Neural progenitor cell (in vitro differentiated cells): ENCODE results near the gene RASA2. TPM values are rescaled to one million over a fixed set of nuclear protein-coding genes. Genes with fewer than 3 reads are reported as not detected.
"Not testable (repeated sequence)": the region's sequence is repeated elsewhere in the genome, so short reads cannot be mapped to it uniquely, and the experiment has no call there.

Experiments used
- DNase-seq: peaks from one replicate; pipeline ENCODE4 v3.0.0-alpha.2; 2016; ENCODE audit warnings: low spot score
- H2AFZ ChIP-seq: fragments of 200-600 bp; sonication (generic); replicated peaks from 2 replicates; pipeline ENCODE4 v1.6.1; 2016; ENCODE audit warnings: antibody characterized with exemption
- H3F3A ChIP-seq: fragments of 200-600 bp; sonication (generic); 2 replicates; pipeline ENCODE4 v1.6.1; 2016; ENCODE audit warnings: antibody characterized with exemption, low read depth
- H3K27ac ChIP-seq: fragments of 200-600 bp; sonication (generic); 2 replicates; pipeline ENCODE4 v1.5.1; 2016; ENCODE audit warnings: mild to moderate bottlenecking
- H3K27me3 ChIP-seq: fragments of 200-600 bp; sonication (generic); 2 replicates; pipeline ENCODE4 v1.6.1; 2016; ENCODE audit warnings: mild to moderate bottlenecking, moderate library complexity
- H3K36me3 ChIP-seq: fragments of 200-600 bp; sonication (generic); 2 replicates; pipeline ENCODE4 v1.5.1; 2016
- H3K4me1 ChIP-seq: fragments of 200-600 bp; sonication (generic); 2 replicates; pipeline ENCODE4 v1.6.1; 2016; ENCODE audit warnings: mixed run types
- H3K4me2 ChIP-seq: fragments of 200-600 bp; sonication (generic); 2 replicates; pipeline ENCODE4 v1.6.1; 2016
- H3K4me3 ChIP-seq: fragments of 200-600 bp; sonication (generic); 2 replicates; pipeline ENCODE4 v1.5.1; 2016
- H3K79me2 ChIP-seq: fragments of 200-600 bp; sonication (generic); 2 replicates; pipeline ENCODE4 v1.6.1; 2016; ENCODE audit warnings: low read depth
- H3K9ac ChIP-seq: fragments of 200-600 bp; sonication (generic); 2 replicates; pipeline ENCODE4 v1.6.1; 2016
- H3K9me3 ChIP-seq: fragments of 200-600 bp; sonication (generic); 2 replicates; pipeline ENCODE4 v1.5.1; 2016; ENCODE audit warnings: low read depth
- H4K20me1 ChIP-seq: fragments of 200-600 bp; sonication (generic); 2 replicates; pipeline ENCODE4 v1.6.1; 2016; ENCODE audit warnings: low read depth
- H3K27ac Mint-ChIP-seq: 3 replicates; pipeline ENCODE4 v1.8.0; 2021; ENCODE audit warnings: mixed read lengths
- H3K27me3 Mint-ChIP-seq: 2 replicates; pipeline ENCODE4 v1.8.0; 2022; ENCODE audit warnings: low read depth, mild to moderate bottlenecking, inconsistent platforms, moderate library complexity, mixed read lengths; ENCODE audit not compliant: insufficient read depth
- H3K36me3 Mint-ChIP-seq: 3 replicates; pipeline ENCODE4 v1.8.0; 2021; ENCODE audit warnings: mixed read lengths
- H3K4me1 Mint-ChIP-seq: 3 replicates; pipeline ENCODE4 v1.8.0; 2021; ENCODE audit warnings: mixed read lengths
- H3K4me3 Mint-ChIP-seq: 3 replicates; pipeline ENCODE4 v1.8.0; 2021; ENCODE audit warnings: mild to moderate bottlenecking, moderate library complexity, mixed read lengths
- H3K9me3 Mint-ChIP-seq: 3 replicates; pipeline ENCODE4 v1.8.0; 2020; ENCODE audit warnings: mixed read lengths
- EZH2 ChIP-seq: fragments of 200-600 bp; sonication (generic); IDR thresholded peaks from 2 replicates; pipeline ENCODE4 v1.6.1; 2017; ENCODE audit warnings: antibody characterized with exemption, mild to moderate bottlenecking, moderate library complexity
- EZH2phosphoT487 ChIP-seq: fragments of 200-600 bp; sonication (generic); IDR thresholded peaks from 2 replicates; pipeline ENCODE4 v1.6.1; 2017; ENCODE audit warnings: antibody characterized with exemption
- total RNA-seq: library from RNA; depleted of rRNA; stranded (reverse); fragments of >200 nt; gene quantifications from 2 replicates; pipeline ENCODE4 v1.2.3, GENCODE V29; 2015; ENCODE audit warnings: low replicate concordance
- TF ChIP-seq, protein P1 (sequence below): fragments of 200-600 bp; sonication (generic); IDR thresholded peaks from 2 replicates; pipeline ENCODE4 v1.5.1; 2017; ENCODE audit warnings: antibody characterized with exemption, mild to moderate bottlenecking

The RASA2 gene
- total RNA-seq, 1 donor from 2014 or later = 48.4 TPM

DNA sequence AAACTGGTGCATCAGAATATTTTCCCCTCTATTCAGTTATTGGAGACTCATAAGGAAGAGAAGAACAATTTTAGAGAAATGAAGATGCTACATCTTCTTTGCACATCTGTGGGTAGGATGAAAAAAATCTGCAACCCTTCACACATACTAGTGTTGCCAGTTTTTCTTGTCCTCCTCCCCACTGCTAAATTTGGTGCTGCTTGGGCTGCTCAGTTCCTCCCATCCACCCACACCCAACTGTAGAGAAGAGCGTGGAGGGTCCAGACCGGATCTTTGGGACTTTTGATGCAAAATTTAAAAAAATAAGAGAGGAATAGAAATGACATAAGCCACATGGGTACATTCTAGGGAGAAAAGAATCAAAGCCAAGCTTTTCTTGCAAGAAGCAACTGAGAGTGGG, 8.7 kb upstream of the RASA2 start:
- Mint-ChIP-seq H3K4me3 (no peak overlapping the region), H3K4me1 (no peaks in the 10 kb centered on the region), H3K27me3 (peaks cover 5% of the 10 kb centered on the region), H3K27ac (no peak overlapping the region), H3K9me3 (no peaks in the 10 kb centered on the region), H3K36me3 (no peaks in the 10 kb centered on the region)
- H3K4me1 ChIP-seq = no peaks in the 10 kb centered on the region
- no peak overlapping the region for H3K9ac ChIP-seq
- H3K4me3 ChIP-seq = no peak overlapping the region
- no peak for DNase-seq
- H3K27me3 ChIP-seq = no peaks in the 10 kb centered on the region
- no peaks in the 10 kb centered on the region for H3F3A ChIP-seq
- no peaks in the 10 kb centered on the region for H4K20me1 ChIP-seq
- no peak overlapping the region for H3K27ac ChIP-seq
- no peak overlapping the region for H3K4me2 ChIP-seq
- TF ChIP-seq, protein P1, sequence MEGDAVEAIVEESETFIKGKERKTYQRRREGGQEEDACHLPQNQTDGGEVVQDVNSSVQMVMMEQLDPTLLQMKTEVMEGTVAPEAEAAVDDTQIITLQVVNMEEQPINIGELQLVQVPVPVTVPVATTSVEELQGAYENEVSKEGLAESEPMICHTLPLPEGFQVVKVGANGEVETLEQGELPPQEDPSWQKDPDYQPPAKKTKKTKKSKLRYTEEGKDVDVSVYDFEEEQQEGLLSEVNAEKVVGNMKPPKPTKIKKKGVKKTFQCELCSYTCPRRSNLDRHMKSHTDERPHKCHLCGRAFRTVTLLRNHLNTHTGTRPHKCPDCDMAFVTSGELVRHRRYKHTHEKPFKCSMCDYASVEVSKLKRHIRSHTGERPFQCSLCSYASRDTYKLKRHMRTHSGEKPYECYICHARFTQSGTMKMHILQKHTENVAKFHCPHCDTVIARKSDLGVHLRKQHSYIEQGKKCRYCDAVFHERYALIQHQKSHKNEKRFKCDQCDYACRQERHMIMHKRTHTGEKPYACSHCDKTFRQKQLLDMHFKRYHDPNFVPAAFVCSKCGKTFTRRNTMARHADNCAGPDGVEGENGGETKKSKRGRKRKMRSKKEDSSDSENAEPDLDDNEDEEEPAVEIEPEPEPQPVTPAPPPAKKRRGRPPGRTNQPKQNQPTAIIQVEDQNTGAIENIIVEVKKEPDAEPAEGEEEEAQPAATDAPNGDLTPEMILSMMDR = no peak
- TF ChIP-seq EZH2phosphoT487 (no peak), EZH2 (no peak)
- H2AFZ ChIP-seq = no peak overlapping the region
- no peaks in the 10 kb centered on the region for H3K79me2 ChIP-seq
- no peaks in the 10 kb centered on the region for H3K36me3 ChIP-seq
- H3K9me3 ChIP-seq = no peaks in the 10 kb centered on the region

DNA sequence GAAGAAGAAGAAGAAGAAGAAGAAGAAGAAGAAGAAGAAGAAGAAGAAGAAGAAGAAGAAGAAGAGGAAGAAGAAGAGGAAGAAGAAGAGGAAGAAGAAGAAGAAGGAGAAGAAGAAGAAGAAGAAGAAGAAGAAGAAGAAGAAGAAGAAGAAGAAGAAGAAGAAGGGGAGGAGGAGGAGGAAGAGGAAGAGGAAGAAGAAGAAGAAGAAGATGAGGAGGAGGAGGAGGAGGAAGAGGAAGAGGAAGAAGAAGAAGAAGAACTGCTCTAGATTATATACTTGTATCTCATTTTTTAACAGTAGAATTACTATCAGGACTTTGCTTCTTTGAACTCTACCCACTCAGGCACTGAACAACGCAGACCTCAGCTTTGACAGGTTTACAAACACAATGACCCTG, 8.0 kb upstream of the RASA2 start:
- not testable (repeated sequence) for H3K27me3 ChIP-seq, H4K20me1 ChIP-seq, DNase-seq

DNA sequence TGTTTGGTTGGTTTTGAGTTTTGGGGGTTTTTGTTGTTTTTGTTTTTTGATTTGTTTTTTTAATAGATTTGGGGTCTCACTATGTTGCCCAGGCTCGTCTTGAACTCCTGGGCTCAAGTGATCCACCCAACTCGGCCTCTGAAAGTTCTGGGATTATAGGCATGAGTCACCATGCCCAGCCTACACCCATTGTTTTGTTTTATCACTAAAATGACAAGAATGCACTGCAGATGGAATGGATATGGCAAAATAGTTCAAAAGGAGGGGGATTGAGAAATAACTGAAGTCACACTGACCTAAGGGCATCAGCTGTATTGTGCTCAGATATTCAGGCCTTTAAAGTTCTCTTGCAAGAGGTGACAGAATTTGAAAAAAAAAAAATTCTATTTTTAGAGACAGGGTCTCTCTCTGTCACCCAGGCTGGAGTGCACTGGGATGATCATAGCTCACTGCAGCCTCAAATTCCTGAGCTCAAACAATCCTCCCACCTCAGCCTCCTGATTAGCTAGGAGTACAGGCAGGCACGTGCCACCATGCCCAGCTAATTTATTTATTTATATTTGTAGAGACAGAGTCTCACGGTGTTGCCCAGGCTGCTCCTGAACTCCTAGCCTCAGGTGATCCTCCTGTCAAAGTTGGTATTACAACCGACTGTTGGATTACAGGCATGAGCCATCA, 4.4 kb upstream of the RASA2 start:
- DNase-seq = no peak
- Histone ChIP-seq H3K4me3 (no peak overlapping the region), H3K4me1 (peaks cover 7% of the 10 kb centered on the region), H3K27me3 (no peaks in the 10 kb centered on the region), H3K27ac (no peak overlapping the region), H3K79me2 (no peaks in the 10 kb centered on the region), H3K9ac (no peak overlapping the region), H3F3A (peaks cover 20% of the 10 kb centered on the region), H4K20me1 (no peaks in the 10 kb centered on the region), H2AFZ (no peak overlapping the region), H3K9me3 (no peaks in the 10 kb centered on the region), H3K4me2 (no peak overlapping the region), H3K36me3 (no peaks in the 10 kb centered on the region)
- Mint-ChIP-seq H3K36me3 (no peaks in the 10 kb centered on the region), H3K9me3 (no peaks in the 10 kb centered on the region), H3K4me3 (no peak overlapping the region), H3K4me1 (peaks cover 8% of the 10 kb centered on the region), H3K27ac (no peak overlapping the region), H3K27me3 (peaks cover 10% of the 10 kb centered on the region)
- no peak for TF ChIP-seq EZH2
- no peak for TF ChIP-seq EZH2phosphoT487
- TF ChIP-seq, protein P1 = no peak

More for the DNA sequence above, 8.0 kb upstream of the RASA2 start:
- H3K4me1 Mint-ChIP-seq, H3K27ac ChIP-seq, H3K27me3 Mint-ChIP-seq, H3K36me3 Mint-ChIP-seq, H2AFZ ChIP-seq, H3K4me3 ChIP-seq, H3K36me3 ChIP-seq, H3K27ac Mint-ChIP-seq, H3K4me3 Mint-ChIP-seq, H3K4me1 ChIP-seq, H3K4me2 ChIP-seq, H3F3A ChIP-seq, H3K79me2 ChIP-seq, H3K9me3 ChIP-seq, H3K9ac ChIP-seq, H3K9me3 Mint-ChIP-seq: not testable (repeated sequence)

DNA sequence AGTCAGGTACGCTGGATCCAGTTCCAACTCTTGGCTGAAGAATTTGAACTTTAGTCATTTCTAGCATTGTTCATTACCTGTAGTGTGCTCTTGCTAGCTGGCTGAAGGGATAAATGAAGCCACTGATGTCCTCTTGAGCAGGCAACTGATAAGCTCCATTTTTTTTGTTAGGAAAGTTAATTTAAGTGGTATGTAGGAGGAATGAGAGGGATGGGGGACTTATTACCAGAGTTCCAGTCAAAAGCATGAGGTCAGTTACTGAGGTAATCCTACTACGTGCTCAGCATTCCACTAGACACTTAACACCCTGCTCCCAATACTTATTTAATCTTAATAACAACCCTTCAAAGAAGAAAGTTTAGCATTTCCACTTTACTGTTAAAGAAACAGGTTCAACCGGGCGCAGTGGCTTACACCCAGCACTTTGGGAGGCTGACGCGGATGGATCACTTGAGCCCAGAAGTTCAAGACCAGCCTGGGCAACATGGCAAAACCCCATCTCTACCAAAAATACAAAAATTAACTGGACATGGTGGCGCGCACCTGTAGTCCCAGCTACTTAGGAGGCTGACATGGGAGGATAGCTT, 2.0 kb upstream of the RASA2 start:
- H3K4me1 ChIP-seq = peaks cover 23% of the 10 kb centered on the region
- H3F3A ChIP-seq = peaks cover 30% of the 10 kb centered on the region
- peaks cover 23% of the 10 kb centered on the region for H3K79me2 ChIP-seq
- H2AFZ ChIP-seq = no peak overlapping the region
- TF ChIP-seq EZH2 (no peak), EZH2phosphoT487 (no peak)
- TF ChIP-seq, protein P1 = no peak
- DNase-seq = no peak
- no peaks in the 10 kb centered on the region for H3K27me3 ChIP-seq
- peaks cover 19% of the 10 kb centered on the region for H4K20me1 ChIP-seq
- Mint-ChIP-seq H3K36me3 (no peaks in the 10 kb centered on the region), H3K4me1 (peaks cover 20% of the 10 kb centered on the region), H3K4me3 (peak overlapping the region; percentile 49), H3K9me3 (no peaks in the 10 kb centered on the region), H3K27me3 (peaks cover 7% of the 10 kb centered on the region), H3K27ac (no peak overlapping the region)
- H3K9me3 ChIP-seq = no peaks in the 10 kb centered on the region
- H3K27ac ChIP-seq = no peak overlapping the region
- no peaks in the 10 kb centered on the region for H3K36me3 ChIP-seq
- no peak overlapping the region for H3K9ac ChIP-seq
- H3K4me3 ChIP-seq = no peak overlapping the region
- H3K4me2 ChIP-seq = no peak overlapping the region
